ENCODE data around the gene LCN2. TPM values are rescaled to one million over a fixed set of nuclear protein-coding genes. Genes with fewer than 3 reads are reported as not detected.
A peak's percentile ranks its signal among the peaks of the same experiment; 100 is the strongest.

Gene LCN2
- total RNA-seq, 1 donor from 2014 or later: 14.3 TPM

- peaks cover 14% of the 10 kb centered on the region for H3K36me3 ChIP-seq
- ATAC-seq (peak; percentile 1), DNase-seq (no peak)
- H3K27ac ChIP-seq: peak overlapping the region; percentile 68
- peak overlapping the region; percentile 63 for H3K4me3 ChIP-seq
- no peaks in the 10 kb centered on the region for H3K4me1 ChIP-seq
- H3K27me3 ChIP-seq: no peaks in the 10 kb centered on the region
- no peaks in the 10 kb centered on the region for H3K9me3 ChIP-seq
- intact Hi-C loops (cut with DNase I): no loop called here
- TF ChIP-seq CTCF (IDR thresholded peaks at IDR 0.05): no peak
Observed at GRCh38 chr9:128160603-128160987, 11.3 kb downstream of the LCN2 start.

GRCh38 chr9:128161215-128161902 lies 12.1 kb downstream of the LCN2 start:
- intact Hi-C loops (cut with DNase I): no loop called here
- Histone ChIP-seq H3K36me3 (peaks cover 21% of the 10 kb centered on the region), H3K27ac (no peak overlapping the region), H3K9me3 (no peaks in the 10 kb centered on the region), H3K27me3 (no peaks in the 10 kb centered on the region), H3K4me3 (no peak overlapping the region), H3K4me1 (no peaks in the 10 kb centered on the region)
- DNase-seq: no peak
- no peak for ATAC-seq
- TF ChIP-seq CTCF (IDR thresholded peaks at IDR 0.05): no peak

GRCh38 chr9:128162215-128163026 lies 13.2 kb downstream of the LCN2 start:
- H3K9me3 ChIP-seq: no peaks in the 10 kb centered on the region
- H3K4me3 ChIP-seq: no peak overlapping the region
- intact Hi-C loops (cut with DNase I): no loop called here
- peaks cover 32% of the 10 kb centered on the region for H3K36me3 ChIP-seq
- no peaks in the 10 kb centered on the region for H3K4me1 ChIP-seq
- no peak for TF ChIP-seq CTCF (IDR thresholded peaks at IDR 0.05)
- ATAC-seq: no peak
- no peaks in the 10 kb centered on the region for H3K27me3 ChIP-seq
- no peak overlapping the region for H3K27ac ChIP-seq
- no peak for DNase-seq

- no peak for ATAC-seq
- Histone ChIP-seq H3K36me3 (peaks cover 38% of the 10 kb centered on the region), H3K4me3 (no peak overlapping the region), H3K27ac (no peak overlapping the region), H3K4me1 (no peaks in the 10 kb centered on the region), H3K27me3 (no peaks in the 10 kb centered on the region), H3K9me3 (no peaks in the 10 kb centered on the region)
- intact Hi-C loops (cut with DNase I): no loop called here
- no peak for TF ChIP-seq CTCF (IDR thresholded peaks at IDR 0.05)
- no peak for DNase-seq
Observed at GRCh38 chr9:128163027-128163515, 13.8 kb downstream of the LCN2 start.

- Histone ChIP-seq H3K4me1 (no peaks in the 10 kb centered on the region), H3K36me3 (peaks cover 45% of the 10 kb centered on the region), H3K9me3 (no peaks in the 10 kb centered on the region), H3K4me3 (no peak overlapping the region), H3K27me3 (no peaks in the 10 kb centered on the region), H3K27ac (no peak overlapping the region)
- TF ChIP-seq CTCF (IDR thresholded peaks at IDR 0.05): no peak
- intact Hi-C loops (cut with DNase I): no loop called here
- DNase-seq: no peak
- ATAC-seq: no peak
Observed at GRCh38 chr9:128163523-128164306, 14.5 kb downstream of the LCN2 start.
